Astrocyte of the hippocampus (primary cell): ENCODE measurements around the gene BMAL1.

ENCODE experiments used
- DNase-seq: peaks from one replicate; pipeline ENCODE4 v3.0.0; 2011; ENCODE audit warnings: low read depth, low spot score

BMAL1 gene

DNA sequence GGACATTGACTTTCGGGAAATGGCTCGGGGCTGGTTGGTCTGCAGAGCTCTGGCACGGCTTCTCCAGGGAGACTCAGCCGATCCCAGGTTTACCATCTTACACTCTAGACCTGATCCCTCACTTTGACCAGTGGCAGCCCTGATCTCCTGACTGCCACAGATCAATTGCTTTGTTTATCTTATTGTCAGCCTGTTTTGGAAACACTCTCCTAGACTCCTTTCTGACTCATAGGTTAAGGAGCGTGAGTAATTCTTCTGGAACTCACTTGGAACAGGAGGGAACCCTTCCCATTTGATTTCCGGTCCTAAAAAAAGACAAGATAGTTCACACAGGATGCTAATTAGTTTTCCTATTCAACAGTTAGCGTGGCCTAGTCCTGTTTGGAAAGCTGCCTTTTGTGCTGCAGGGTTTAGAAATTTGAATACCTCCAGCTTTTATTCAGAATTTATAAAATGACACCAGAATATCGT lies 16.0 kb upstream of the BMAL1 start:
- peak; percentile 74 for DNase-seq

DNA sequence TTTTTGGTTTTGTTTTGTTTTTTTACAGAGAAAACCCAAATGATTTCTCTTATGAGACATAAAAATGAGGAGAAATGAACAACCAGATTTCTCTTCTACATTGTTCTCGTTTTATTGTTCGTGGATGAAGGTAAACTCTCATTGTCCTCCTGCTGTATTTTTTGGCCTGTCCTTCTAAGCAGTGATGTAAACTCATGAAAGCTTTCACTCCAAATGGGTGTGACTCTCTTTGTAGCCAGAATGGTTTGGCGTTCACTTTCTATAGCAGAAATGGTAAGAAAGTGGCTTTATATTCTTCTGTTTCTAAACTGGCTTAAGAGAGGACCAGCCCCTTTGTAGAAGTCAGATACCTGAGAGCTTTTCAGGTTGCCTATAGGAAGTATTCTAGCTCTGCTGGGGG lies 15.5 kb upstream of the BMAL1 start:
- DNase-seq = peak; percentile 20

DNA sequence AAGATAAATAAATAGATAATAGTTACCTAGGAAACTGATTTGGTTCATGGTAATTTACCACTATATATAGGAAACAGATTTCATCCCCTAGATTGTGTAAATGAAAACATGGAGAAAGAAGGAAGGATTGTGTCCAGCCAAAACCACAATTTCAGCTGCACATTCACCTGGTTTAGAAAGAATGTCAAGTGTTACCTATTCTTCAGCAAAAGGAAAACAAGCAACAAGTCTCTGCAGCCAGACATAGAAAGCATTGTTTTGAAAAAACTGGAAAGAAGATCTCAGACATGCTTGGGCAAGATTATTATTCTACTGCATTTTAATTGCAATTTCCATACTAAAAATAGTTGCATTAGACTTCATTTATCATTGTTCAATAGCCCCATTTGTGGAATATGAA lies 8.8 kb upstream of the BMAL1 start:
- DNase-seq = no peak

DNA sequence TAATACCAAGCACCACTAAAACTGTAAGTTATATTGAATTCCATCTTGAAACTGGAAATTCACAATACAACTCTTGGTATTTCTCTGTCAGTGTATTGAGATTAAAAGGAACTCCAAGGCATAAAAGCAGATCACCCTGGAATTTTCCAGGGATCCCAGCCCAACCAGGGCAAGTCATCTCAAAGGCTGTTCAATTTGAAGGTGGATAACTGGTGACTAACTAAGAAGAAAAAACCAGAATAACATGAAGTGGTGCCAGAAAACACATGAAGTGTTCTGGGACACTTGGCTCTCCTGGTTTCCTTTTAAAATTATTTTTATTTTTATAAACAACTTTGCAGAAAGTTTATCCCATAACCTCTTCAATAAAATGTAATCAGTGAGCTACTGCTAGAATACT lies 7.8 kb upstream of the BMAL1 start:
- DNase-seq = peak; percentile 79

DNA sequence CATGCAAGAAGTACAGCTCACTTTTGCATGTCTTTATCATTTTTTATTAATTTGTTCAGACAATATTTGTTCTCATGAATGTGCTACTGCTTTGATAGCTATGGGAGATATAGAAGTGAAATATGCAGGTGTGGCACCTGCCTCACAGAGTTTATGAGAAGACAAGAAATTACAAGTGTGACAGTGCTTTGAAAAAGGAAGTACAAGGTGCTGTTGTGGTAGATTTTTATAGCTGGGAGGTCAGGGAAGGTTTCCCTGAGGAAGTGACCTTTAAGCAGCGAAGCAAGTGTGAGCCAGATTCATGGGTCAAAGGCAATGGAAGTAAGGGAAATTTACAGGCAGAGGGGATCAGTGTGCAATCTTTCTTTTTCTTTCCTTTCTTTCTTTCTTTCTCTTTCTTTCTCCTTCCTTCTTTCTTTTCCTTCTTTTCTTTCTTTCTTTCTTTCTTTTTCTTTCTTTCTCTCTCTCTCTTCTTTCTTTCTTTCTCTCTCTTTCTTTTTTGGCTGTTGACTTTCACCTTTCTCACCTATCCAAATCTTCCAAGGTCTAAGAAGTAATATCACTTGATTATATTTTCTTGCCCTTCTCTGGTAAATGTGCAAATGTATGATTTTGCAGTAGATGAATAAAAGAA lies 6.4 kb upstream of the BMAL1 start:
- no peak for DNase-seq

DNA sequence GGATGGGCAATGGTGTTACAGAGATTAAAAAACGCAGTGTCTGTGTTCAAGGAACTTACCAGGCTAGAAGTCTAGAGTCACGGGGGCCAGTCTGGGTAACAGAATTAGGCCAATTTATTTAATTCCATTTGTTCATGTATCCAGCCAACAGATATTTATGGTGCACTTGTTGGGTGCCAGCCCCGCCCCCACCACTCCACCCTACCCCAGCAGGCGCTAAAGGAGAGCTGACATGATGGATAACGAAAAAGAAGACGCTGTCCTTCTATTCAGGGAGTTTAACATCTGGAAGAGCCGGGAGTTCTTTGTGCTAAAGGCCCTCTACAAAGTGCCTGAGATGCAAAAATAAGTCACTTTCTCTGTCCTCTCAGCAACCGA lies 1.1 kb upstream of the BMAL1 start:
- DNase-seq = no peak

DNA sequence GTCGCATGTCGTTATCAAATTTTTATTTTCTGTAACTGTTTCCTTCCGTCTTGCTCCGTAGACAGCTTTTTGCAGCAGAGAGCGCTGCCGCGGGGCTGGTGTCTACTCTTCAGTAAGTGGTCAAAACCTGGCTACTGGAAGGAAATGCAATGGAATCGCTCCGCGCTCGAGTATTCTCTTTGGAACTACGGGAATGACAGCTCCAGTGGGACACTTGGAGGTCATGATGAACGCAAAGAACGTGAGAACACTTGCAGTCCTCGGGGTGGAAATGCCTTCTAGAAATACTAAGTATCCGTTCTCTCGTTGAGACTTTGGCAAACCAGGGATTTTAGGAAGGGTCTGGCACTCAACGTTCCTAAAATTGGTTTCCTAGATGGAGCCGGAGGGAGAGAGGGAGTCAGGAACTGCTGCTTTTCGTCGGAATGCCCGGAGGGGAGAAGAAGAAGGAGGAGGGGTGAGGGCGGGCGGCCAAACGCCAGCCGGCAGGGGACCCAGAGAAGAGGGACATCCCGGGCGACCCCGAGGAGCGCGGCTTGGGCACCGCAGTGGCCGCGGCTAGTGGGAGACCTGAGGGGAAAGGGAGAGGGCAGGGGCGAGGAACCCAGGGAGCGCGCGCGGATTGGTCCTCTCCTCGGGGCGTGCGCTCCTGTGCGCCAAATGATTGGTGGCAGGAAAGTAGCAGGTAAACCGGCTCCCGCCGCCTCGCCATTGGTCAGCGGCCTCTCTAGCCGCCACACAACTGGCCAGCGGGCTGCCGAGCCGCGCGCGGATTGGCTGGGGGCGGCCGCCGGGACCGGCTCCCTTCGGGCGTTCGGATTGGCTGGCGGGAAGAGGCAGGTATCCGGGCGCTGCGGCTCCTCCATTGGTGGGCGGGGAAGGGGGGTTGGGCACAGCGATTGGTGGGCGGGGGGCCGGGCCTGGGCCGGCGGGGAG lies 490 bp upstream of the BMAL1 start:
- peak; percentile 100 for DNase-seq

DNA sequence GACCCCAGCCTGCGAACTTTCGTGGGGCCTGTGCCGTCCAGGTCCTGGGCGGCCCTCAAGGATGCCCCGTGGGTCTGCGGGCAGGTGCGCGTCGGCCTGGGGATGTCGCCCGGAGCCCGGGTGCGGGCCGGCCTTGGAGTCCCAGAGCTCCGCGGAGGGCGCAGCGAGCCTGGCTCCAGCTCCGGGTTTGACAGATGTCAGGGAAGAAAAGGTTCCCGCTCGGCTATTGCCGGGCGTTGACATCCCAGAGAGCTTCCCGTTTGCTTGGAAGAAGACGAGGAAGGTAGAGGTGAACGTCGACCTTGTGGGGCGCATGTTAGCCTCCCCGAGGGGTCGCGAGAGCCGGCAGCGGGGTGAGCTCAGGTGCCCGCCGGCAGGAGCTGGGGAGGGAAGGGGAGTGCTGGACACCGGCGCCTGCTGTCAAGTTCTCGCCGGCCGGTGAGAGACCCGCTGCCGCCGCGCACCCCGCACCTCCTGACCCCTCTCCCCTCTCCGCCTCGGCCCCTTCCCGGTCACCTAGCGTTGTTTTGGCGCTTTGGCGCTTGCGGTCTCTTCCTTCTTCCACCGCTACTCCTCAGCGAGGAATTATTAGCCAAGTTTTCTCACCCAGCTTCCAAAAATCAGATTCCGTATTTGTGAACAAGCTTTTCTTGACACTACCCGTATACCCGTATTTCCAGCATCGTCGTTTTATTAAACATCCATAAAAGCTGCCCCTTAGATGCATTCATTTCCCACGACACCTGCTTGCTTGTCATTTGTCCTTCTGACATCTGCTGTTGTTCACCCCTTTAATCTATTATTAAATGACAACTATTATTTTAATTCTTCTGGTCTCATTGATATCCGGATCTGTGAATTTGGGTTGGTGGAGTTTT lies 1.3 kb downstream of the BMAL1 start:
- peak; percentile 48 for DNase-seq

DNA sequence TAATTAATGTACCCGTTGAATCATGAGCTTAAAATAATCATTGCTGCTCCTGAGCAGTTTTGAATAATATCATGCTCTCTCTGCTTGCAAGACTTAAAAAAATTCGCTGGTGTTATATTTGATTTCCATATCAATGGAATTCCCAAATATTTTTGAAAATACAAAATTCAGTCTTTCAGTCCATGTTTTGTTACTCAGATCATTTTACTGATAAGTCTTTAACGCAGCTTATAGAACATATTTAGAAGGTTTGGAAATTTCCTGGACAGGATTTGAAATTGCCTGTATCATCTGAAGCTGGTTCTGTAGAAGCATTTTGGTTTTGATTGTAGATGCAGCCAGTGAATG lies 1.9 kb downstream of the BMAL1 start:
- DNase-seq = no peak

DNA sequence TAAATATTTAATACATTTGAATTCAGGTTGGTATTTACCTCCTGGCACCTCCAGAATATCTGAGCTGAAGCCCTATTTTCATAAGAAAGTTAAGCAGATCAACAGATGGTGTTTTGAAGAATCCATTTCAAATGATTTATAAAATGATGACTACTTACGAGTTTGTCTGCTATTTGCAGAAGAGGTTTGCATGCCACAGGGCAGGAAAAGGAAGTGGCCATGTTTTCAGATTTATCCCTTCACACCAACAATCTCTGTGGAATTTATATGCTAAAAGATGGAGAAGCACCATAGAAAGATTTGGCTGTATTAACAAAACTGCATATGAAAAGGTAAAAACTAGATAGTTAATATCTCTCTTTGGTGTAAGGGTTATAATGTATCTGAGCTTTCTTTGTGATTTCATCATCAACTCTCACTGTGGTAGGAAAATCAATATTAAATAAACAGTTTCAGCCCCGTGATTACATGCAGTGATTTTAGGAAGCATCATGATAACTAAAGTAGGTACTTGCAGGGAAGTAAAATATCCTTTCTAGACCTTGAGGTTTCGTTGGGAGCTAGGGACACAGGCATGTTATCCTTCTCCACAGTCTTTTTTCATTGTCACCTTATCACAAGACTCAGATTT lies 2.6 kb downstream of the BMAL1 start:
- no peak for DNase-seq

DNA sequence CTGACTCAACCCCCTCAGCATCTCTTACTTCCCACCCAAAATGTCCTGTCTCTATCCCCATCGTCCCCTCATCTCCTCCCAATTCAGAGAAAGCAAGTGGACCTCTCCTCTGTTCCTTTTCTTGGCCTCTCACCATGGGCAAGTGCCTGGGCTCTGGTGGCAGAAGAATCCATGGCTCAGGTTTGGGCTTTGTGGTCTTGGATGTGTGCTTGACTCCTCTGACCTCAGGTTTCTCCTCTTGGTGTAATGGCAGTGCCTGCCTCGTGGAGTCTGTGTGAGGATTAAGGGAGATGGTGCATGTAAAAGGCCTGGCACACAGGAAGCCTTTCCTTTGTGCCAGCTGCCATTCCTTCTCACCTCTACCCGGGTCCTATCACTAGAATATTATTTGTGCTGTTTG lies 3.2 kb downstream of the BMAL1 start:
- DNase-seq = no peak

DNA sequence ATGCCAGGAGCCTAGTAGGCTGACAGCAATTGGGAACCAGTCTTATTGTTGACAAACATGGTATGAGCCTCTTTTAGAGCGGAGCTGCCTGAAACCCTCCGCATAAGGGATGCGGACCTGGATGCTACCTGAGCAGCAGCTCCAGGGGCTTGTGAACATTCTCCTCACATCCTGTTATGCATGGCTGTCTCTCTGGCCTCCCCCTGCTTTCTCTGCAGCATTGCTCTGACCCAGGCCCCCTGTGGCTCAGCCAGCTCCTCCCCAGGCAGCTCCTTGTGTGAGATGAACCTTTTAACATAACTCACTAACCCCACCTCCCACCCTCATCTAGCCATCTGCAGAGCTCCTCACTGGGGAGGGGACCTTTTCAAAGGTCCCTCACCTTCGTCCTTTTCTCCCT lies 6.0 kb downstream of the BMAL1 start:
- DNase-seq = no peak

DNA sequence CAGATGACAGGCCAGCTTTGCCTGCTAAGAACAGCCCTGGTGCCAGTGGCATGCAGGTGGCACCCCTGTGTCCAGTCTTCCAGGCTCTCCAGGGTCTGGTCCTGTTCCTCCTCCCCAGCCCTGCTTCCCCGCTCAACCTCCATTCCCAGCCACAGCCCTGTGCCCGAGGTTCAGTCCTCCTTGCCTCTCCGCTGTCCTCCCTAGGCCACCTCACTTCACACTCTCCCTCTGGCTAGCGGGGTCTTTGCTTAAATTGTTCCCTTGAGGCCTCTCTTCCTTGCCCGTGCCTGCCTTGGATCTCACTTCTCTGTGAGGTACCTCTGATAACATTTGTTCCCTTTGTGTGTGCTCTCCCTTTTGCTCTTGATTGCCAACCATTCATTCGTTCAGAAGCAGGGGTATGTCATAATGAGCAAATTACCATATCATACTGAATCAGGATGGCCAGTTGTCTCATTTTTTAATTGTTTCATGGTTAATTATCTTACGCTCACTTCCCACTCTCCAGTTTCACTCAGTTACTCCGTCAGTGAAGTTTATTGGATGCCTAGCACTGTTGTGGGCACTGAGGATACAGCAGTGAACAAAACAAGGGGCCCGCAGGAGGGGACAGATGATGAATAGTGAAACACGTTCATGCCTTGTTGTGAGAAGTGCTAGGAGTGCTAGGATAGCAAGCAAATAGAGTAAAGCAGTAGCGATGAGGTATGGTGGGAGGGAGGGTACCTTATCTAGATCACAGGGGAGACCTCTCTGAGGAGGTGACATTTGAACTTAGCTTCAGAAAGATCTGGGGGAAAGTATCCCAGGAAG lies 7.4 kb downstream of the BMAL1 start:
- no peak for DNase-seq

DNA sequence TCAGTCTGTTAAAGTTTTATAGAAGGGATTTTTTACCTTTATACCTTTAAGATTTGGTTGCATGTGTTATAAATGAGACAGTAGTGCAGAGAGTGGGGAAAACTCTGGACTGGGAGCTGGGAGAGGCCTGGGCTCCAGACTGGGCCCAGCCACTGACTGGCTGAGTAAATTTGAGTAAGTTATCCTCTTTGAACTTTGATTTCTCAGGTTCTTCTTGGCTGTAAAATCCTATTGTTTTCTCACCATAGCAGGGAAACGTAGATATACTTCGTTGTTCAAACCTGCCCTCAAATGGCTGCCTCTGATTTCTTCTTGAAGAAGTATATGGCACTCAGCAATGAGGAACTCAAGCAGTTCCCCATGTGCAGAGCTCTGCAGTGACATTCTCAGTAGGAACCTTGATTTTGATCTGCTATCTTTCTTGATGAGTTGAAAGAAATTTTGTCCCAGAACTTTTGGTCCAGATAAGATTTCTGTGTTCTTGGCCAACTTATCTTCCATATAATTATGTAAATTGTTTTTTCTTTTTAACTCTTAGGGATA lies 8.8 kb downstream of the BMAL1 start:
- DNase-seq = no peak

DNA sequence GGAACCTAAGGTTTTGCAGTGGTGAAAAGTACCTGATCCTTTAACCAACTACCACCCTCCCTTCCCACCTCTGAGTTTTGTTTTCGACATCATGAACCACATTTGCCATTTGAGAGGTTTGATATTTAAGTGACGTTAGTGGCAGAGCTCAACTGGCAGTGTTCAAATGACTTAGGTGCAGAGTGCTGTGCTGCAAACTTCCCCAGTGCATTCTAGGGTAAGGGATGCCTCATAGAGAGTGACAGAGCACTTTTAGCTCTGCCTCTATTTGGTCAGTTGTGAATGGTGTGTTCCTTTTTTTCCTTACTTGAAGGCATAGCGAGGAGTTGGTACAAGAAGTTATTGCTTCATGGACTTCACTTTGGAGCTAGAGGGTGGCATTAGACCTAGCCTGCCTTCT lies 9.4 kb downstream of the BMAL1 start:
- no peak for DNase-seq

DNA sequence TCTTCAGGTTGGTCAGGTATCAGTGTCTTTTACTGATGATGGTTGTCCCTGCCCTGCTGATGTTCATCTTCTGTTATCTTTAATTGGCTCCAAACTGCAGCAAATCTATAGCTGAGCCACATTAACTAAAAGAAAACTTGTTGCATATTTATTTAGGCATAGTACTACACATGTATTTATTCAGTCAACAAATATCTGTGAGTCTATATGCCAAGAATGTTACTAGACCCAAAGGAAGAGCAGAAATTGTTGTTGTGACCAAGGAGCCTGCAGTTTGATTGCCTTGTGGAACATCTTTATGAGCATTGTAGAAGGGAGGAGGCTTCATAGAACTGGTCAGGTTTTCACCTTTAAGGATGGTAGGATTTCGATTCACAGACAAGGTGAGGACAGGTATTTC lies 10.1 kb downstream of the BMAL1 start:
- DNase-seq = no peak

DNA sequence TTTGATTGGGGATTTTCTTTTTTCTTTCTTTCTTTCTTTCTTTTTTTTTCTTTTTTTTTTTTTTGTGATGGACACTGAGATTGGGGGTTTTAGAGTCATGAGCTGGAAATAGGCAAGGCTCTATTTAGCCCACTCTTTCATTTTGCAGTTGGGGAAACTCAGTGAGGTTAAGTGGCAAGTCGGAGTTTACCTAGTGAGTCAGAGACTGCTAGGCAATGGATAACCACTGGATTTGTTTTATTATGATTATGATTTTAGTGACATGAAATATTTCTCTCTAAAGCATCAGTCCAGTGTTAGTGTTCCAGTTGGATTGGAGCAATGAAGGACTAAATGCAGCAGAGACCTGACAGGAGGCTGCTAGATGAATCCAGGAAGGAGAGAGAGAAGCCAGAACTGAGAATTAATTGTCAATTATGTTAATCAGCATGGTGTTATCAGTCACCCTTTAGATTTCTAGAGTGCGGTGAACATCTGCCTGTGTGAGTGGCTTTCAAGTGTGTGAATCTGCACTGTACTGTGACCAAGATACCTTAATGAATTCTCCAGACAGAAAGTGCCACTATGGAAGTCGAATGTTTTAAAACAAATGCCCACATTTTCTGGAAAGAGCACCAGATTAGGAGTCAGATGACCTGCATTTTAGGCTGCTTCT lies 10.9 kb downstream of the BMAL1 start:
- DNase-seq = no peak

DNA sequence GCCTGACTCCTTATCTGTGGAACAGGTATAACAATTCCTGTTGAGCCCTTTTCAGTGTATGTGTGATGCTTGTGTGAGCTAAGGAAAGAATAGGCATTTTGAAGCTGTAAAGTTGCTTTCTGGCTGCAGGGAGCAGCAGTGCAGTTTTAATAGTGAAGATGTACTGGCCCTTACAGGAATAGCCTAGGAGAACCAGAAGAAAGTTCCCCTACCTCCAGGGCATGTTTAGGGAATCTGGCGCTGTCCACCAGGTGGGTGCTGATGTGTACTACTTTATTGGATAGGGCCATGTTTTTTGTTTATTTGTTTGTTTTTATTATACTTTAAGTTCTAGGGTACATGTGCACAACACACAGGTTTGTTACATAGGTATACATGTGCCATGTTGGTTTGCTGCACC lies 11.5 kb downstream of the BMAL1 start:
- peak; percentile 67 for DNase-seq

DNA sequence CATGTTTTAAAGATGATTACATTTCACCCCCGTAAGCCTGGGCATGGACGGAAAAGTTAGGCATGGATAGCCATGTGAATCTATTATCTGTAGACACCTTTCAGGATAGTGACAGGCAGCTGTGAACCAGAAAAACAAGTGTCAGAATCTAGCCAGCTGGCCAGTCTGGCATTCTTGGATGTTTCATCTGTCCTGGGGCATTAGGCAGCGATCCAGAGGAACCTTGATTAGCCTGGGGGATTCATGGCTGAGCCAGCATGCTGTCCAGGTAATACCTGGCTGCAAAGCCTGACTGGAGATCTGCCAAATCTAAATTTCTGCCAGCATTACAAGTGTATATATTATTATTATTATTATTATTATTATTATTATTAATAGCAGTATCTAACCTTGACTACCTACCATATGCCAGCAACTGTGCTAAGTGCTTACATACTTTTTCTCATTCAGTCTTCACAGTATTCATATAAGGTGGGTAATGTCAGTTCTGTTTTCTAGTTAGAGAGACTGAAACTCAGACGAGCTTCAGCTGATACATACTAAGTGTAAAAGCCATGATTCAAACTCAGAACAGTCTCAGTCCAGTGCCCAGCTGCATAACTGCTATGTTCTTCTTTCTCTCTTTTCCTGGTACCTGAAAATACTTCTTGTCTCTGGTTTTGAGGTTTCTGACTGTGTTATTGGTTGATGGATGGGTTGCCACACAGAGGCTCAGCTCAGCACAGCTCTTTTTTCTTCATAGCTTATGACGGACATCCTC lies 12.8 kb downstream of the BMAL1 start:
- DNase-seq = no peak
